HepG2 (cell line): Measurements from ENCODE around the gene ZNRF3. TPM values are rescaled to one million over a fixed set of nuclear protein-coding genes. Genes with fewer than 3 reads are reported as not detected.

Source experiments
- BRCA1 ChIP-seq: sonication (generic); formaldehyde crosslinking; IDR thresholded peaks from 2 replicates; pipeline ENCODE4 v1.4.0; 2020; ENCODE audit warnings: missing genetic modification reagents
- CERS6 ChIP-seq: sonication (generic); formaldehyde crosslinking; IDR thresholded peaks from 2 replicates; pipeline ENCODE4 v1.5.0; 2020; ENCODE audit warnings: missing genetic modification reagents
- FIP1L1 ChIP-seq: fragments of 200-400 bp; formaldehyde crosslinking; IDR thresholded peaks from 2 replicates; pipeline ENCODE4 v1.6.1; 2018; ENCODE audit warnings: low read depth, mild to moderate bottlenecking, low read length, moderate library complexity, borderline replicate concordance; ENCODE audit not compliant: insufficient read depth
- FOXP1 ChIP-seq, 2 experiments: fragments of 450-650 bp in 1 of 2; IDR thresholded peaks; 2 replicates each; pipeline ENCODE4 v1.6.1; 2017 to 2018; ENCODE audit warnings: antibody characterized with exemption in 1 of 2
- HNRNPUL1 ChIP-seq: fragments of 200-400 bp; formaldehyde crosslinking; IDR thresholded peaks from 2 replicates; pipeline ENCODE4 v1.6.1; 2017; ENCODE audit warnings: low read depth, mild to moderate bottlenecking, low read length, moderate library complexity
- KDM3A ChIP-seq: IDR thresholded peaks from 2 replicates; pipeline ENCODE4 v1.6.1; 2018; ENCODE audit warnings: low read depth, missing compliant biosample characterization
- MBNL3 ChIP-seq: fragments of 250-450 bp; sonication (Bioruptor Pico); conservative IDR thresholded peaks from 2 replicates; pipeline ENCODE4 v1.8.0; 2022; ENCODE audit warnings: mild to moderate bottlenecking, inconsistent platforms
- NFE2 ChIP-seq: sonication (generic); formaldehyde crosslinking; IDR thresholded peaks from 2 replicates; pipeline ENCODE4 v1.4.0; 2020; ENCODE audit warnings: missing genetic modification reagents
- RBM39 ChIP-seq: fragments of 200-400 bp; formaldehyde crosslinking; IDR thresholded peaks from one replicate; pipeline ENCODE4 v1.6.1; 2018; ENCODE audit warnings: antibody characterized with exemption, mild to moderate bottlenecking, low read depth, low read length; ENCODE audit not compliant: poor library complexity, severe bottlenecking
- REPIN1 ChIP-seq: sonication (generic); formaldehyde crosslinking; IDR thresholded peaks from 2 replicates; pipeline ENCODE4 v1.8.0; 2022; ENCODE audit warnings: missing genetic modification reagents, low read depth, mild to moderate bottlenecking, borderline replicate concordance
- RFX5 ChIP-seq: IDR thresholded peaks from 2 replicates; pipeline ENCODE4 v1.6.1; 2011; ENCODE audit warnings: low read depth, low read length, improper control_type of control experiment
- TBX3 ChIP-seq: fragments of 450-650 bp; IDR thresholded peaks from 2 replicates; pipeline ENCODE4 v1.6.1; 2017; ENCODE audit warnings: antibody characterized with exemption, mild to moderate bottlenecking, inconsistent platforms, borderline replicate concordance
- YEATS2 ChIP-seq: sonication (generic); formaldehyde crosslinking; IDR thresholded peaks from 2 replicates; pipeline ENCODE4 v1.4.0; 2020; ENCODE audit warnings: missing genetic modification reagents, borderline replicate concordance
- ZBTB1 ChIP-seq: sonication (generic); formaldehyde crosslinking; IDR thresholded peaks from 2 replicates; pipeline ENCODE4 v1.4.0; 2020; ENCODE audit warnings: missing genetic modification reagents, borderline replicate concordance
- ZBTB20 ChIP-seq: sonication (generic); formaldehyde crosslinking; IDR thresholded peaks from 2 replicates; pipeline ENCODE4 v1.8.1; 2023; ENCODE audit warnings: missing genetic modification reagents, low read depth, mild to moderate bottlenecking, borderline replicate concordance
- ZBTB25 ChIP-seq: IDR thresholded peaks from 2 replicates; pipeline ENCODE4 v1.6.1; 2018; ENCODE audit warnings: missing genetic modification reagents
- ZC3H13 ChIP-seq: sonication (generic); formaldehyde crosslinking; IDR thresholded peaks from 2 replicates; pipeline ENCODE4 v1.8.1; 2023; ENCODE audit warnings: mild to moderate bottlenecking, missing genetic modification reagents, moderate library complexity
- ZHX1 ChIP-seq: sonication (generic); formaldehyde crosslinking; IDR thresholded peaks from 2 replicates; pipeline ENCODE4 v1.8.1; 2022; ENCODE audit warnings: low read depth, mild to moderate bottlenecking, missing genetic modification reagents
- ZMYM2 ChIP-seq: sonication (generic); formaldehyde crosslinking; IDR thresholded peaks from 2 replicates; pipeline ENCODE4 v1.8.0; 2022; ENCODE audit warnings: mild to moderate bottlenecking, missing genetic modification reagents
- ZNF235 ChIP-seq: sonication (generic); formaldehyde crosslinking; IDR thresholded peaks from 2 replicates; pipeline ENCODE4 v1.8.1; 2023; ENCODE audit warnings: mild to moderate bottlenecking, missing genetic modification reagents, borderline replicate concordance
- ZNF446 ChIP-seq: sonication (generic); formaldehyde crosslinking; IDR thresholded peaks from 2 replicates; pipeline ENCODE4 v1.5.0; 2020; ENCODE audit warnings: mild to moderate bottlenecking, missing genetic modification reagents
- ZNF589 ChIP-seq: sonication (generic); formaldehyde crosslinking; conservative IDR thresholded peaks from 2 replicates; pipeline ENCODE4 v1.8.0; 2022; ENCODE audit warnings: mild to moderate bottlenecking, moderate library complexity, missing genetic modification reagents
- ZNF597 ChIP-seq: sonication (generic); formaldehyde crosslinking; IDR thresholded peaks from 2 replicates; pipeline ENCODE4 v1.5.0; 2020; ENCODE audit warnings: missing genetic modification reagents
- ZNF607 ChIP-seq: sonication (generic); formaldehyde crosslinking; IDR thresholded peaks from 2 replicates; pipeline ENCODE4 v1.5.1; 2020; ENCODE audit warnings: missing genetic modification reagents, mild to moderate bottlenecking, borderline replicate concordance
- ZNF7 ChIP-seq: IDR thresholded peaks from 2 replicates; pipeline ENCODE4 v1.6.1; 2016; ENCODE audit warnings: missing biosample characterization, missing genetic modification reagents
- polyA plus RNA-seq, 8 experiments: library from polyadenylated mRNA; depleted of rRNA in 3 of 8; stranded (reverse) in 7 of 8; unstranded in 1 of 8; fragments of >200 nt; fragmentation: Illumina TruSeq in 4 of 8; extraction: Trizol in 4 of 8; gene quantifications; 2 replicates each; pipeline versions ENCODE4 v1.2.1 to v1.2.3, GENCODE V29; 2011 to 2016; ENCODE audit warnings: low read depth in 4 of 8, missing spikeins in 1 of 8, mixed read lengths in 1 of 8; ENCODE audit not compliant: insufficient read depth in 1 of 8
- total RNA-seq, 5 experiments: library from RNA; depleted of rRNA; stranded (reverse); fragments of >200 nt; fragmentation: Illumina TruSeq; extraction: Trizol; gene quantifications; 2 replicates each; pipeline ENCODE4 v1.2.3, GENCODE V29; 2016; ENCODE audit warnings: low read depth in 1 of 5

ZNRF3 gene
- total and polyA plus RNA-seq, 2 of the 13 experiments (the other 11 are each of a cell fraction or from before 2014, with no cell fraction given) = 20.3 to 36.7 TPM

- no peak for TF ChIP-seq KDM3A (CRISPR knock-in tag)
- TF ChIP-seq FIP1L1 = no peak
- no peak for TF ChIP-seq ZNF7 (CRISPR knock-in tag)
- TF ChIP-seq ZNF607 (CRISPR knock-in tag) = no peak
- no peak for TF ChIP-seq FOXP1 (IDR thresholded peaks at IDR 0.05)
- TF ChIP-seq FOXP1 (CRISPR knock-in tag; IDR thresholded peaks at IDR 0.05) = peak; percentile 34; the same call in 1 of the 2 replicates
- peak; percentile 50; the same call in 1 of the 2 replicates for TF ChIP-seq YEATS2
- TF ChIP-seq ZBTB20 (CRISPR knock-in tag) = peak; percentile 70; the same call in 1 of the 2 replicates
- TF ChIP-seq HNRNPUL1 = no peak
- TF ChIP-seq ZNF446 (CRISPR knock-in tag) = no peak
- TF ChIP-seq RBM39 = no peak
- TF ChIP-seq NFE2 (CRISPR knock-in tag) = peak; percentile 67; the same call in 1 of the 2 replicates
- TF ChIP-seq REPIN1 (CRISPR knock-in tag) = no peak
- no peak for TF ChIP-seq MBNL3 (CRISPR knock-in tag)
- no peak for TF ChIP-seq ZNF597 (CRISPR knock-in tag)
- no peak for TF ChIP-seq ZHX1 (CRISPR knock-in tag)
- no peak for TF ChIP-seq ZNF235
- TF ChIP-seq ZC3H13 (CRISPR knock-in tag) = no peak
- TF ChIP-seq ZBTB25 (CRISPR knock-in tag) = no peak
- no peak for TF ChIP-seq ZMYM2 (CRISPR knock-in tag)
- TF ChIP-seq BRCA1 (CRISPR knock-in tag) = no peak
- no peak for TF ChIP-seq ZBTB1 (CRISPR knock-in tag)
- no peak for TF ChIP-seq TBX3
- TF ChIP-seq ZNF589 (CRISPR knock-in tag) = no peak
- TF ChIP-seq RFX5 = no peak
- no peak for TF ChIP-seq CERS6 (CRISPR knock-in tag)
These were observed 148.0 kb downstream of the ZNRF3 start (continued) for GRCh38 chr22:29031227-29032011.
